ENCODE results near the gene IGF2BP3. TPM values are rescaled to one million over a fixed set of nuclear protein-coding genes. Genes with fewer than 3 reads are reported as not detected.

Gene IGF2BP3
- 24.0 to 37.3 TPM (median 29.7 TPM) in 5 replicates for total RNA-seq (2022; extraction: Qiagen RNA extraction)

GRCh38 chr7:23470330-23471105 lies at the start of gene IGF2BP3:
IGF2BP3 (minus strand) TSS chr7:23470491; CDS start chr7:23470110, 381 bp downstream.

DNA sequence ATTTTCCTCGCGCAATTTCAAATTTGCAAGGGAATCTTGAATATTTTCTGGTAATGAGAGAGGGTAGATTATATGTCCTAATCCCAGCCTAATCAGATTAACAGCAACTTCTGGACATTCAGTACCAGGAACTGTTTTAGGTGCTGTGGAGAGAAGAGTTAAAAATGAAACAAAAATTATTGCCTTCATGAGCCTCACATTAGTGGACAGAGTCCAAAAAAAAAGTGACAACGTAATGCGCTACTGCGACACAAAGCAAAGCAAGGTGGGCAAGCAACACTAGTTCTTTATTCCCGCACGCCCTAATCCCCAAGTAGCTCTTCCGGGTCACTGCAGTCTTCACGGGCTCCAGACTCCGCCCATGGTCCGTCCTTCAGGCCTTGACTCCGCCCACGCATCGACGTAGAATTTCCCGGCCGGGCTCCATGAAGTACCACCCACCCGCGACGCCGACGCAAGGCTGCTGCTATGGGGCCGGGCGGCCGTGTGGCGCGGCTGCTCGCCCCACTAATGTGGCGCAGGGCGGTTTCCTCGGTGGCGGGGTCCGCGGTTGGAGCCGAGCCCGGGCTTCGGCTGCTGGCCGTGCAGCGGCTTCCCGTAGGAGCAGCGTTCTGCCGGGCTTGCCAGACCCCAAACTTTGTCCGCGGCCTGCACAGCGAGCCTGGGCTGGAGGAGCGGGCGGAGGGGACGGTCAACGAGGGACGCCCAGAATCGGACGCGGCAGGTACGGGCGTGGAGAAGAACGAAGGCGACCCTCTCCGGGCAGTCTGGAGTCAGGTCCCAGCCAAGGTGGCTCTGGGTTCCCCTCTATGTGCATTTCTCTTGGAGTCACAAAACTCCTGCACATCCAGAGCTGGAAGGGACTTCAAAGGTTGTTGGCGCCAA lies 171.2 kb downstream of the IGF2BP3 start, which contains the start of gene MALSU1:
MALSU1 (plus strand) TSS at position 455 of the 885 bp plus-strand sequence; CDS start at position 469, 14 bp downstream.

Other genes with a start within 250 kb of the IGF2BP3 start
- gene GPNMB, start 223.7 kb downstream of the IGF2BP3 start, total RNA-seq (2022; extraction: Qiagen RNA extraction) = 2.2 to 3.5 TPM (median 3.1 TPM) in 5 replicates
- 76.5 to 101 TPM (median 95.9 TPM) in 5 replicates for gene MALSU1, start 171.2 kb downstream of the IGF2BP3 start, total RNA-seq (2022; extraction: Qiagen RNA extraction)
- gene TRA2A, start 61.5 kb upstream of the IGF2BP3 start, total RNA-seq (2022; extraction: Qiagen RNA extraction) = 72.8 to 77.9 TPM (median 75.2 TPM) in 5 replicates
- gene CCDC126, start 126.9 kb upstream of the IGF2BP3 start, total RNA-seq (2022; extraction: Qiagen RNA extraction) = 2.9 to 4.0 TPM (median 3.7 TPM) in 5 replicates
- 0.26 to 0.49 TPM (median 0.38 TPM) in 5 replicates for gene FAM221A, start 209.7 kb upstream of the IGF2BP3 start, total RNA-seq (2022; extraction: Qiagen RNA extraction)
- gene STK31, start 239.7 kb upstream of the IGF2BP3 start, total RNA-seq (2022; extraction: Qiagen RNA extraction) = 0.44 to 0.77 TPM (median 0.66 TPM) in 5 replicates